HepG2 (cell line): ENCODE data around the gene HBQ1. TPM values are rescaled to one million over a fixed set of nuclear protein-coding genes. Genes with fewer than 3 reads are reported as not detected.

Source experiments
- ARID5B ChIP-seq: IDR thresholded peaks from 2 replicates; pipeline ENCODE4 v1.4.0; 2020; ENCODE audit warnings: mild to moderate bottlenecking, missing genetic modification reagents
- BCLAF1 ChIP-seq: fragments of 450-650 bp; IDR thresholded peaks from 2 replicates; pipeline ENCODE4 v1.6.1; 2017; ENCODE audit warnings: mild to moderate bottlenecking
- CENPT ChIP-seq: sonication (generic); formaldehyde crosslinking; IDR thresholded peaks from 2 replicates; pipeline ENCODE4 v1.8.0; 2022; ENCODE audit warnings: low read depth, mild to moderate bottlenecking, moderate library complexity, missing genetic modification reagents
- HBP1 ChIP-seq: IDR thresholded peaks from 2 replicates; pipeline ENCODE4 v1.6.1; 2016; ENCODE audit warnings: low read depth, control low read depth
- HIC2 ChIP-seq: sonication (generic); formaldehyde crosslinking; IDR thresholded peaks from 2 replicates; pipeline ENCODE4 v1.9.0; 2022; ENCODE audit warnings: low read depth, missing genetic modification reagents
- HNF1B ChIP-seq: sonication (generic); formaldehyde crosslinking; IDR thresholded peaks from 2 replicates; pipeline ENCODE4 v1.5.1; 2020; ENCODE audit warnings: mild to moderate bottlenecking, moderate library complexity, missing genetic modification reagents
- IRX3 ChIP-seq: sonication (generic); formaldehyde crosslinking; IDR thresholded peaks from 2 replicates; pipeline ENCODE4 v1.8.1; 2023; ENCODE audit warnings: mild to moderate bottlenecking, low read depth, missing genetic modification reagents, borderline replicate concordance
- MTF1 ChIP-seq: sonication (generic); formaldehyde crosslinking; IDR thresholded peaks from 2 replicates; pipeline ENCODE4 v1.5.0; 2020; ENCODE audit warnings: missing genetic modification reagents
- NR2C2 ChIP-seq: sonication (generic); formaldehyde crosslinking; IDR thresholded peaks from 2 replicates; pipeline ENCODE4 v1.4.0; 2020; ENCODE audit warnings: missing genetic modification reagents, mild to moderate bottlenecking, moderate library complexity, borderline replicate concordance
- PATZ1 ChIP-seq: sonication (generic); formaldehyde crosslinking; IDR thresholded peaks from 2 replicates; pipeline ENCODE4 v1.4.0; 2020; ENCODE audit warnings: missing genetic modification reagents
- polyA plus RNA-seq, 8 experiments: library from polyadenylated mRNA; depleted of rRNA in 3 of 8; stranded (reverse) in 7 of 8; unstranded in 1 of 8; fragments of >200 nt; fragmentation: Illumina TruSeq in 4 of 8; extraction: Trizol in 4 of 8; gene quantifications; 2 replicates each; pipeline versions ENCODE4 v1.2.1 to v1.2.3, GENCODE V29; 2011 to 2016; ENCODE audit warnings: low read depth in 4 of 8, missing spikeins in 1 of 8, mixed read lengths in 1 of 8; ENCODE audit not compliant: insufficient read depth in 1 of 8
- total RNA-seq, 5 experiments: library from RNA; depleted of rRNA; stranded (reverse); fragments of >200 nt; fragmentation: Illumina TruSeq; extraction: Trizol; gene quantifications; 2 replicates each; pipeline ENCODE4 v1.2.3, GENCODE V29; 2016; ENCODE audit warnings: low read depth in 1 of 5

The HBQ1 gene
- total and polyA plus RNA-seq, 2 of the 13 experiments (the other 11 are each of a cell fraction or from before 2014, with no cell fraction given), result 4.9 to 7.4 TPM

GRCh38 chr16:162271-162991 lies 17.8 kb upstream of the HBQ1 start (continued):
- TF ChIP-seq CENPT (CRISPR knock-in tag) (no peak), HIC2 (CRISPR knock-in tag) (peak; percentile 24; the same call in 1 of the 2 replicates), HBP1 (CRISPR knock-in tag) (peak; percentile 62; the same call in 1 of the 2 replicates), MTF1 (CRISPR knock-in tag) (no peak), NR2C2 (CRISPR knock-in tag) (peak; percentile 89), BCLAF1 (no peak), ARID5B (CRISPR knock-in tag) (peak; percentile 52), PATZ1 (peak; percentile 58; the same call in 1 of the 2 replicates), HNF1B (CRISPR knock-in tag) (0 out of 2 replicates have a peak, but pooled peaks have one; percentile 34), IRX3 (CRISPR knock-in tag) (no peak)
